ENCODE results near the gene NEUROG2. TPM values are rescaled to one million over a fixed set of nuclear protein-coding genes. Genes with fewer than 3 reads are reported as not detected.

The NEUROG2 gene
- total RNA-seq, 4 donors from 2014 or later = not detected

DNA sequence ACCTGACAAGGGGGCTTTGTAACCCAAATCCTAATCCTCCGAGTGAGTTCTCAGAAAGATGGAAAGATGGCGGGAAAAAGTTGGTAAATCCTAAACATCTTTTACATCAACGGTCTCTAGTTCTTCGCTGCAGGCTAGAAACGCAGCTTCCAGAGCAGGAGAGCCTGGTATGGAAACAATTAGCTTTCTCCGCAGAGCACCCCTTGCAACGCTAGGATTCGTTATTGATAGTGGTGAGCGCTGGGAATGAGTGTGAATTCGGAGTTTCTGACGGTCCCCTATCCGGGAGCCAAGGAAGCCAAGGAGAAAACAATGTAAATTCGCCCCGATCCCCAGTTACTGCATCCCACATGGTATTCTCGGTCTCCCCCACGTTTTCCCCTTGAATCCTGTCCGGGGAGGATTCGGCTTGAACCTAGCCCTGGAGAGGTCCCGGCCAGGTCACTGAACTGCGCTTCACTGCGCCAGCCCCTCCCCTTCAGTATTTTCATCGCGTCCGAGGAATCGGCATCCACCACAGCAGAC, 4.7 kb upstream of the NEUROG2 start:
- DNase-seq (ENCODE audit: low spot score in 2 of 2) = no peak
- Histone ChIP-seq H3K4me3 (no peak overlapping the region), H3K36me3 (no peaks in the 10 kb centered on the region), H3K4me1 (peaks cover 51% of the 10 kb centered on the region), H3K27me3 (peaks cover 95% of the 10 kb centered on the region), H3K9me3 (no peaks in the 10 kb centered on the region), H3K27ac (no peak overlapping the region)
- 7% methylated on average over 24 of the region's 25 CpGs for WGBS
- TF ChIP-seq POLR2A (IDR thresholded peaks at IDR 0.05) (no peak), EP300 (IDR thresholded peaks at IDR 0.05) (no peak), POLR2AphosphoS5 (IDR thresholded peaks at IDR 0.05) (no peak)
- TF ChIP-seq, protein P1, sequence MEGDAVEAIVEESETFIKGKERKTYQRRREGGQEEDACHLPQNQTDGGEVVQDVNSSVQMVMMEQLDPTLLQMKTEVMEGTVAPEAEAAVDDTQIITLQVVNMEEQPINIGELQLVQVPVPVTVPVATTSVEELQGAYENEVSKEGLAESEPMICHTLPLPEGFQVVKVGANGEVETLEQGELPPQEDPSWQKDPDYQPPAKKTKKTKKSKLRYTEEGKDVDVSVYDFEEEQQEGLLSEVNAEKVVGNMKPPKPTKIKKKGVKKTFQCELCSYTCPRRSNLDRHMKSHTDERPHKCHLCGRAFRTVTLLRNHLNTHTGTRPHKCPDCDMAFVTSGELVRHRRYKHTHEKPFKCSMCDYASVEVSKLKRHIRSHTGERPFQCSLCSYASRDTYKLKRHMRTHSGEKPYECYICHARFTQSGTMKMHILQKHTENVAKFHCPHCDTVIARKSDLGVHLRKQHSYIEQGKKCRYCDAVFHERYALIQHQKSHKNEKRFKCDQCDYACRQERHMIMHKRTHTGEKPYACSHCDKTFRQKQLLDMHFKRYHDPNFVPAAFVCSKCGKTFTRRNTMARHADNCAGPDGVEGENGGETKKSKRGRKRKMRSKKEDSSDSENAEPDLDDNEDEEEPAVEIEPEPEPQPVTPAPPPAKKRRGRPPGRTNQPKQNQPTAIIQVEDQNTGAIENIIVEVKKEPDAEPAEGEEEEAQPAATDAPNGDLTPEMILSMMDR (IDR thresholded peaks at IDR 0.05) = no peak

DNA sequence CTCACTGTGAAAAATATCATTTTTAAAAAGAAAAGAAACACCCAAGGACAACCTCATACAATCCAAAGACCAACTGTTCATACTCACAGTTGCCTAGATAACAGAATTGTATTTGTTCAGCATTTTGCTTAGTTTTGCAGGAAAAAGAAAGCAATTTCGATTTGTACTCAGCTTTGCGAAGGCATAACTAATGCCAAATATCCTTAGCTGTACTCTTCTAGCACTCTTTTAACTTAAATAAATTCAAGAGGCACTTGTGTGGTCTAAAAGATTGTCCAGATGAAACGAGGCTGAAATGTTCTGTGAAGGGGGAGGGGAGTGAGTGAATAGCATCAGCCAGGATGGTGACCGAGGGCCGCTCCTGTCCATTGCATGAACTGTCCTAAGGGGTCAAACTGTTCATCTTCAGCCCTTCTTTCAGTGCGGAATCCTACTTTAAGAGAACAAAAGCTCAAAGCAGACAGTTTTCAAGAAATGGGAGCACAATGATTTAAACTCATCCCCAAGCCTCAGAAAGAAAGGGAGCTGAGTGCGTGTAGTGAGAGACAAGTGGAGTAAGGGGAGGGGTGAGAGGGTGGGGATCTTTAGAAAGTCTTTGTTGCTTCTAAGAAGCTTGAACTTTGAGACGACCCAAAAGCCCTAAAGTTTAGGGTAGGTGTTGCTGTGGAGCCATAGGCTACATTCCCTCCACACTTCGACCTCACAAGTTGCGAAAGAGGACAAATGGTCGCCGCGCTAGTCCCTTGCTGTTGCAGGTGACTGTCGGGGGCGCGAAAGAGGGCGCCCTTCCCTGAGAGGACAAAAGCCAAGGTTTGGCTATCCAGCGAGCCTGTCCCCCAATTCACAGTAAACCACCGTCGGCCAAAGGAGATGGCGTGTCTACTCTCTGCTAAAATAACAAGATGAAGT, 4.0 kb upstream of the NEUROG2 start:
- TF ChIP-seq POLR2AphosphoS5 (IDR thresholded peaks at IDR 0.05) (no peak), EP300 (IDR thresholded peaks at IDR 0.05) (no peak), POLR2A (IDR thresholded peaks at IDR 0.05) (no peak)
- TF ChIP-seq, protein P1 (IDR thresholded peaks at IDR 0.05) = no peak
- Histone ChIP-seq H3K9me3 (no peaks in the 10 kb centered on the region), H3K4me1 (peaks cover 57% of the 10 kb centered on the region), H3K27ac (no peak overlapping the region), H3K36me3 (no peaks in the 10 kb centered on the region), H3K27me3 (peaks cover 97% of the 10 kb centered on the region), H3K4me3 (no peak overlapping the region)
- DNase-seq (ENCODE audit: low spot score in 2 of 2) = no peak
- 11% methylated on average over 21 of the region's 21 CpGs for WGBS

DNA sequence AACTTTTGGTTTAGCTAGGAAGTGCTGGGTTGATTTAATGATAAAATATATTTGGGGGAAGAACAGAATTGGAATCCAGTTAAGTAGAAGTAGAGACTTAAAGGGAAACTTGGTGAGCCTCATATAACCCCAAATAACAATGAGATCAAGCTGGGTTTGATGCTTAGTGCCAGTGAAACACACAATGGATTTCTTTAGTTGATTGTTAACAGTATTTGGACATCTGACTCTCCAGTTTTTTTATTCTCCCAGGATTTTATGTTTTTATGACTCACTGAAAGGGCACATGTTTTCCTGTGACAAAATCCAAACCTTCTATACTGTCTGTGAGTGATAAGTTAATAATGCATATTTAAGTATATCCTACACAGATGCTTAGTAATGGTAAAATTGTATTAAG, 2.7 kb upstream of the NEUROG2 start:
- Histone ChIP-seq H3K27ac (no peak overlapping the region), H3K4me3 (no peak overlapping the region), H3K4me1 (peaks cover 61% of the 10 kb centered on the region), H3K9me3 (no peaks in the 10 kb centered on the region), H3K27me3 (peaks cover 100% of the 10 kb centered on the region), H3K36me3 (no peaks in the 10 kb centered on the region)
- DNase-seq (ENCODE audit: low spot score in 2 of 2) = no peak
- TF ChIP-seq, protein P1 (IDR thresholded peaks at IDR 0.05) = no peak
- TF ChIP-seq POLR2AphosphoS5 (IDR thresholded peaks at IDR 0.05) (no peak), EP300 (IDR thresholded peaks at IDR 0.05) (no peak), POLR2A (IDR thresholded peaks at IDR 0.05) (no peak)

DNA sequence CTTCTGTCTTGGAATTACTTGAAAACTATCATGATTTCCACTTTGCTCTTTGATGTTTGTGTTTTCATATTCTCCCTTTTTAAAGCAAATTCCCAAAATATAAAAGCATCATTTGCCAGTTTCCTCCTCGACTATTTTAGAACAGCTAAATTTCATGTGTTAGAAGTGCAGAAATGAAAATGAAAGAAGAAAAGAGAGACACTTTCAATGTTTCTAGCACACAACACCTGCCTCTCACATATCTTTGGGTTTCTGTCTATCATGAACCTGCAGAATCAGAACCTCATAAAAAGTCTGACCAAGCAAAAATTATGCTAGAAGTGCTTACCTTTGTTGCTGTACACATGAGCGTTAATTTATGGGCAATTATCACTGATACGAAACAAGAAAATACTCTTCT, 1.9 kb upstream of the NEUROG2 start:
- TF ChIP-seq, protein P1 (IDR thresholded peaks at IDR 0.05) = no peak
- TF ChIP-seq POLR2AphosphoS5 (IDR thresholded peaks at IDR 0.05) = no peak
- Histone ChIP-seq H3K27ac (no peak overlapping the region), H3K27me3 (peaks cover 100% of the 10 kb centered on the region), H3K4me1 (peaks cover 54% of the 10 kb centered on the region), H3K36me3 (no peaks in the 10 kb centered on the region), H3K9me3 (no peaks in the 10 kb centered on the region), H3K4me3 (no peak overlapping the region)
- no peak for DNase-seq (ENCODE audit: low spot score in 2 of 2)
- 36% methylated on average over 3 of the region's 3 CpGs for WGBS

DNA sequence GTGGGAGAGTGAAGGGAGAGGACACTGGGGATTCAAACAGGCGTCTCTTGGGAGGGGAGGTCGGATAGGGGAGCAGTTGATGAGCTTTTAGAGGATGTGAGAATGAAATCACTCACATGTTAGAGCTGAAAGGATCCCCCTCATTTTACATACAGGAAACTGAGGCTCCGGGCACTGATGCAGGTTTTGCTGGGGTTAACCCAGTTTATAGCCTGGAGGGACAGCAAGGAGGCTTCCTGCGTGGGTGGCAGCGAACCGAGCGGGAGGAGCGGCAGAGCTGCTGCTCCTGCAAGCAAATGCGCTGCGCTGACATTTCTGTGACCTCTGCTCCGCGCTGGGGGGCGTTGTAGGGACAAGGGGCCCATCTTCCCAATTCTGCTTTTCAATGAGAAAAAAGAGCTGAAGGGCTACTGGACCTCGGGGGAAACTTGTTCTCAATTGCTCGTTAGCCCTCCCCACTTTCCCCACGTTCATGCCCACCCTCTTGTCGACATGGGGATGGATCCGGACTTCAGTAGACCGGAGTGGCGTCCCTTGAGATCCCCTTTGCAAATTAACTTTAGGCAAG, 1.2 kb upstream of the NEUROG2 start:
- H3K4me1 ChIP-seq = peaks cover 52% of the 10 kb centered on the region
- 5% methylated on average over 19 of the region's 20 CpGs for WGBS
- DNase-seq (ENCODE audit: low spot score in 2 of 2) = no peak
- peak overlapping the region; percentile 64 for H3K4me3 ChIP-seq
- no peak overlapping the region for H3K27ac ChIP-seq
- no peaks in the 10 kb centered on the region for H3K36me3 ChIP-seq
- no peaks in the 10 kb centered on the region for H3K9me3 ChIP-seq
- peaks cover 100% of the 10 kb centered on the region for H3K27me3 ChIP-seq
- TF ChIP-seq, protein P1 (IDR thresholded peaks at IDR 0.05) = no peak
- no peak for TF ChIP-seq POLR2A (IDR thresholded peaks at IDR 0.05)
- no peak for TF ChIP-seq EP300 (IDR thresholded peaks at IDR 0.05)
- no peak for TF ChIP-seq POLR2AphosphoS5 (IDR thresholded peaks at IDR 0.05)
